AG09319 (cell line): ENCODE data around the gene RPL28.
"Not testable (repeated sequence)": the region's sequence is repeated elsewhere in the genome, so short reads cannot be mapped to it uniquely, and the experiment has no call there.

Experiments used
- DNase-seq: peaks from one replicate; pipeline ENCODE4 v3.0.0-alpha.2; 2010; ENCODE audit warnings: low read depth; ENCODE audit errors: extremely low read depth
- CTCF ChIP-seq: IDR thresholded peaks from 2 replicates; pipeline ENCODE4 v1.5.1; 2011; ENCODE audit warnings: low read depth, mild to moderate bottlenecking, inconsistent platforms, low read length, moderate library complexity

The RPL28 gene

GRCh38 chr19:55419103-55419502 is 33.4 kb downstream of the RPL28 start:
- no peak for TF ChIP-seq CTCF
- no peak for DNase-seq

- no peak for TF ChIP-seq CTCF
- no peak for DNase-seq
These were observed 34.0 kb downstream of the RPL28 start for GRCh38 chr19:55419624-55420236.

- DNase-seq, result not testable (repeated sequence)
These were observed 35.5 kb downstream of the RPL28 start for GRCh38 chr19:55421281-55421680.

GRCh38 chr19:55423225-55424005 is 37.7 kb downstream of the RPL28 start:
- no peak for TF ChIP-seq CTCF
- no peak for DNase-seq

GRCh38 chr19:55424518-55424917 is 38.8 kb downstream of the RPL28 start:
- TF ChIP-seq CTCF, result no peak
- DNase-seq, result no peak

GRCh38 chr19:55426042-55426441 is 40.3 kb downstream of the RPL28 start:
- no peak for TF ChIP-seq CTCF
- DNase-seq, result no peak

- no peak for DNase-seq
- TF ChIP-seq CTCF, result no peak
These were observed 45.5 kb downstream of the RPL28 start for GRCh38 chr19:55431183-55431582.
